Measurements from ENCODE around the gene ACP7.
"Not testable (repeated sequence)": the region's sequence is repeated elsewhere in the genome, so short reads cannot be mapped to it uniquely, and the experiment has no call there.

The ACP7 gene

DNA sequence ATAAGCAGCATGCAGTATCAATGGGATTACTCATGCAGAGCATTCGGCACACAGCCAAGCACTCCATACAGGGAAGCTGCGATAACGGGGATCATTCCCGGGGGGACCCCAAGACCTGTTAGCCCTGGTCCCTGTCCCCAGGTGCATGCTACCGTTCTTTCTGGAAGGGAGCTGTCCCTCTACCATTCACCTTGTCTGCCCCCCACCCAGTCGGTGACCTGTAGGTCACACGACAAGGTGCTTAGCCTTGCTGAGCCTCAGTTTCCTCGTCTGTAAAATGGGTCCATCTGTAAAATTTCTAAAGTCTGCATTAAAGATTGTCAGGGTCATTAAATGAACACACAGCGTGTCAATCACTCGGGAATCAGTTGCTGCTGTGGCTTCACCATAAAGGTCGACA is 6.8 kb upstream of the ACP7 start:
- DNase-seq = no peak

DNA sequence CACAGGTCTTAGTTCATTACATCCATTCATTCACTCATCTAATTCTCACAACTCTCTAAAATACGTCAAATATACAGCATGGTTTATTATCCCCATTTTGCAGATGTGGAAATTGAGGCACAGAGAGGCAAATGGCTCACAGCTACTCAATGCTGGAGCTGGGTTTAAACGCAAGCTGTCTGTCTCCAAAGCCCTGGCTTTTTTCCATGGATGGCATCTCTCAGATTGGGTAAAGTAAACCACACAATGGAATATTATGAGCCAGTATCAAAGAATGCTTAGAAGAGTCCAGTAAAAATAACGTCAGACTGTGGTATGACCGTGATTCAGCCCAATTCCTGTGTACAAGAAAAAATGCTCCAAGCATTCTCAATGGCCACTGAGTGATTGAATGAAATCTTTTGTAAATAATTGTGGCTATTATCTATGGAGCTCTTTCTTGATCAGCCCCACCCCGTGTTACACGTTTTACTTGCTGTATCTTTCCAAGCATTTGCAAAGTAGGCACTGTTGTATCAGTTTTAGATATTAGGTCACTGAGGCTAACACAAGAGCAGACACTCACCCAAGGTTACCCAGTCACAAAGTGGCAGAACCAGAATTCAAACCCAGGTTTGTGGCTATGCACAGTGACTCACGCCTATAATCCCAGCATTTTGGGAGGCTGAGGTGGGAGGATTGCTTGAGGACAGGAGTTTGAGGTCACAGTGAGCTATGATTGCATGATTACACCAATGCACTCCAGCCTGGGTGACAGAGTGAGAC is 5.5 kb upstream of the ACP7 start:
- DNase-seq = peak in 33 of 56 donors; percentile 1 to 90 (median 46)

DNA sequence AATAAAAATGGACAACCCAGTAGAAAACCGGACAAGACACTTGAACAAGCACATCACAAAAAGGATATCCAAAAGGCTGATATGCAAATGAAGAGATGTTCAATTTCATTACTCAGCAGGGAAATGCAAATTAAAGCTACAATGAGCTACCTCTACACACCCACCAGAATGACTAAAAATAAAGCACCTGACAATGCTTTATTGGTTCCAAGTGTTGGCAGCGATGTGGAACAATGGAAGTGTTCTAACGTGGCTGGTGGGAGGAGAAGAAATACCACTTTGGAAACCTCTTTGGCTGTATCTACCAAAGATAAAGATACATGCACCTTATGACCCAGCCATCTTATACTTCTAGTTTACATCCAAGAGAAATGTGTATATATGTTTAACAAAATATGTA is 3.7 kb upstream of the ACP7 start:
- no peak for DNase-seq

DNA sequence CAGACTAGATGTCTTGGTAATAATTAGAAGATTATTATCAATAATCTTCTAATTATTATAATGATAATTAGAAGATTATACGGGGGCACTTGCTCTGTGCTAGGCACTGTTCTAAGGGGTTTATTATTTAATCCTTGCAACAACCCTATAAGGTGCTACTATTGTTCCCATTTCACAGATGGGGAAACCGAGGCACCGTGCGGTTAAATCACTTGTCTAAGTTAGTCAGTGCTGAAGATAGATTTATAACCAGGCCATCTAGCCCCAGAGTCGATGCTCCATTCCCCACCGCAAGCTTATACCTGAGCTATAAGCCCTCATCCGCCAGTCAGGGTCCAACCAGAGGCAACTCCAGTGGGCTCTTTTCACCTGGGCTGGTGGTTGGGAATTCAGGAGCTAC is 2.0 kb upstream of the ACP7 start:
- no peak for DNase-seq

DNA sequence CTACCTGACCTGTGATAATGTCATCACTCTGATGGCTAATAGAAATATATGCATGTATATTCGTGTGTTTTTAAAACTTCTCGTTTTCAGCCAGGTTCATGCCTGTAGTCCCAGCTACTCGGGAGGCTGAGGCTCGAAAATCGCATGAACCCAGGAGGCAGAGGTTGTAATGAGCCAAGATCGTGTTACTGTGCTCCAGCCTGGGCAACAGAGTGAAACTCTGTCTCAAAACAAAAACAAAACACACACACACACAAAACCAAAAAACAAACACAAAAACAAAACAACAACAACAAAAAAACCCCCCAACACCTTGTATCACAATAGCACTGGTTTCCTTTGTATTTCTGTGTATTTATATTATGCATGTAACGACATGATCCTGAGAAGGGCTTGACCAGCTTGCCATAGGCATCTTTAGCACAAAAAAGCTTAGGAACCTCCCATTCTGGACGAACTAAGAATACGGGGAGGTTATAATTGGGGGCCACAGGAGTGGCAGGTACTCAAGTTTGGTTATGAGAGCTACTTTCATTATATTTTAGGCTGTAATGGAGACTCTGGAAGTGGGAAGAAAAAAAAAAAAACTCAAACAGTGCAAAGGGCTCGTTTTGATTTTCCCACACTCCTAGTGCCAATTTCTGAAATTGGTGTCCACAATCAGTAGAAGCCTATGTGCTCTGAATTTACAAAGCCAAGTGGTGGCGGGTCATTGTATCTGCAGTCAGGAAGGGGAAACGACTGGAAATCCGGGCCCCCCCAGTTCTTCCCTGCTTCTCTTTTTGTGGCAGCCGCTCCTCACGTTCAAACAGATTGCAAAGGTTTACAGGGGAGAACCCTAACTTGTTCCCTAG is 1.2 kb upstream of the ACP7 start:
- peak in 21 of 56 donors; percentile 4 to 65 (median 24) for DNase-seq

DNA sequence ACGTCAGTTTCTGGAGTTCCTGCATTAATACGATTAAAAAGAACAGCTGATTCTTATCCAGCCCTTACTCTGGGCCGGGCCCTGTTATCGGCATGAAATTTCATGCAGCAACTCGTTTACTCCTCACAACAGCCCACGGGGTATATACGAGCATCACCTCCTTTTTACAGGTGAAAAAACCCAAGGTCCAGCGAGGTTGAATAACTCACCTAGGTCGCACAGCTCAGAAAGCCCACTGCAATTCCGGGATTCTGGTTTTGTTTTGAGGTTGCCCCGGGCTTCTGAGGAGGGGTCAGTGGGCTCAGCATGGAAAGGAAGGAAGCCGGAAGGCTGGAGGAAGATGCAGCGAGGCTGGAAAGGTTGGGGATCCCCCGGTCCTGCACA is 577 bp upstream of the ACP7 start:
- DNase-seq = peak in 1 of 56 donors; percentile 11

DNA sequence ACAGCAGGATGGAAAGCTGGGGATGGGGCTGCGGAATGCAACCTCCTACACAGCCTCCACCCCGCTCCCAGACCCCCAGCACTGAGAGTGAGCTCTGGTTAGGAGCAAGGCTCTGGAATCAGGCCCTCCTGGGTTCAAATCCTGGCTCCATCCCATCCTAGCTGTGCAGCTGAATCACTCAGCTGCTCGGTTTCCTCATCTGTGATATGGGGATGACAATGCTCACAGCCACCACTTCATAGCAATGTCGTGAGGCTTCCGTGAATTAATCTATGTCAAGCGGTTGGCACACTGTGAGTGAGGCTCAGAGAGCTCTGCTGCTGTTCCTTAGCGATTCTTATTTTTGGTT is 538 bp downstream of the ACP7 start:
- DNase-seq = no peak

DNA sequence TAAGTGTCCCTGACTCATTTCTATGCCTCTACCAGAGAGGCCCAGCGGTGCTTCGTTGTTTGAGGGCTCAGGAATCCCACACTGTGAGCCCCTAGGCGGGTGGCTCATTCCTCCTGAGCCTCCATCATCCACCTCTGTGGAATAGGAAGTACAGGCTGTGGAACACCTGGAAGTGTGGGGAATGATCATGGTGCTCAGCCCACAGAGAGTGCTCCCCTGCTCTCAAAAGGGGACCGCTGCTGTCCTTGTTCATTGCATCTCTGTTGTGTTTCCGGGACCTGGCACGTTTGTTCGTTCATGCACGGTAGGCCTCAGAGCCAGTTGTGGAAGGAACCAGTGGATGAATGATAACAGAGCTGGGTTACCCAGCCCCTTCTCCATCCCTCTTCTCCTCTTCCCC is 1.2 kb downstream of the ACP7 start:
- no peak for DNase-seq

DNA sequence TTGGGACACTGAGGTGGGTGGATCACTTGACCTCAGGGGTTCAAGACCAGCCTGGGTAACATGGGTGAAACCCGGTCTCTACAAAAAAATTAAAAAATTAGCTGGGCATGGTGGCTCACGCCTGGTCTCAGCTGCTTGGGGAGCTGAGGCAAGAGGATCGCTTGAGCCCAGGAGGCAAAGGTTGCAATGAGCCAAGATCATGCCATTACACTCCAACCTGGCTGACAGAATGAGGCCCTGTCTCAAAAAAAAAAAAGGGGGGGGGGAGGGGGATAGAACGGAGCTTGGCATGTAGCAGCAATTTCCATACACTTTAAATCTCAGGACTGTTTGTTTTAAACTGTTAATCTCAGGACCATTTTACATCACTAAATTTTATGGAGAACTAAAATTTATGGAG is 2.2 kb downstream of the ACP7 start:
- no peak for DNase-seq

DNA sequence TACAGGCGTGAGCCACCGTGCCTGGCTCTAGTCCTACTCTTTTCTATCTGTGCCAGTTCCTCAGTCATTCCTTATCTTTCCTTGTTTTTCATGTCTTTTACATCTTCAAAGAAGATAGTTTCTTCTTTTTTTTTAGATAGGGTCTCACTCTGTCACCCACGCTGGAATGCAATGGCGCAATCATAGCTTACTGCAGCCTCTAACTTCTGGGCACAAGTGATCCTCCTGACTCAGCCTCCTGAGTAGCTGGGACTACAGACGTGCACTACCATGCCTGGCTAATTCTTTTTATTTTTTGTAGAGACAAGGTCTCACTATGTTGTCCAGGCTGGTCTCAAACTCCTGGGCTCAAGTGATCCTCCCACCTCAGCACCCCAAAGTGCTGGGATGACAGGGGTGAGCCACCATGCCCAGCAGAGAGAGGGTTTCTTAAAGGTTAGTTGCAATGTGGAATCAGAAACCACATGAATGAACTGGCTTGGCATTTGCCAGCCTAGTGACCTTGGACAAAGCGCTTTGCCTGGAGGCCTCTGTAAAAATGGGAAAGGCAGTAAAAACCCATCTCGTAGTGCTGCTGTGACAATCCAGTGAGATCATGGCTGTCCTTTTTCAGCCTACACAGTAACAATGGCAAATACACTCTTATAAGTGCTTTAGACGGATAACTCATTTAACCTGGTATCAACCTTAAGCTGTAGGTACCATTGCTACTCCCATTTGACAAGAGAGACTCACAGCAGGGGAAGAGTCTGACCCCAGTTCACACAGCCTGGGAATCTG is 3.9 kb downstream of the ACP7 start:
- DNase-seq = no peak

DNA sequence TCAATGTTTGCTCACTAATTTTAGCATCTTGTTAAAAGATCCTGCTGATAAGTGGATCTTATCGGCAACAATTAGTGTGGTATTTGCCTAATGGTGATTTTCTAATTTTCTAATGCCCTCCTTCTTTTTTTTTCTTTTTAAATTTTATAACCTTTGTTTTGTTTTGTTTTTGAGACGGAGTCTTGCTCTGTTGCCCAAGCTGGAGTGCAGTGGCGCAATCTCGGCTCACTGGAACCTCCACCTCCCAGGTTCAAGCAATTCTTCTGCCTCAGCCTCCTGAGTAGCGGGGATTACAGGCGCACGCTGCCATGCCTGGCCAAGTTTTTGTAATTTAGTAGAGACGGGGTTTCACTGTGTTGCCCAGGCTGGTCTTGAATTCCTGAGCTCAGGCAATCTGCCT is 5.8 kb downstream of the ACP7 start:
- DNase-seq = not testable (repeated sequence)

DNA sequence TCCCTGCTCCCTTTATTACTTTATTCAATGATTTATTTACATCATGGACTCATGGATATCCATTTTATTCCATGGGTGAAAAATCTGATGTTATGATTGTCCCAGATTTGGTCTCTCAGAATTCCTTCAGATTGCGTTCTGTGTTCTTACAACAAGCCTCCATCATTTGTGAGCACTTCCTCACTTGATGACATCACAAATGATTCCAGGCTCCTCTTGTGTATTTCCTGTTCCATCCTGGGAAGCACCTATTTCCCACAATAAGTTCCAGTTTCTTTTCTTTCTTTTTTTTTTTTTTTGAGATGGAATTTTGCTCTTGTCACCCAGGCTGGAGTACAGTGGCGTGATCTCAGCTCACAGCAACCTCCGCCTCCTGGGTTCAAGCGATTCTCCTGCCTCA is 6.7 kb downstream of the ACP7 start:
- DNase-seq = no peak

DNA sequence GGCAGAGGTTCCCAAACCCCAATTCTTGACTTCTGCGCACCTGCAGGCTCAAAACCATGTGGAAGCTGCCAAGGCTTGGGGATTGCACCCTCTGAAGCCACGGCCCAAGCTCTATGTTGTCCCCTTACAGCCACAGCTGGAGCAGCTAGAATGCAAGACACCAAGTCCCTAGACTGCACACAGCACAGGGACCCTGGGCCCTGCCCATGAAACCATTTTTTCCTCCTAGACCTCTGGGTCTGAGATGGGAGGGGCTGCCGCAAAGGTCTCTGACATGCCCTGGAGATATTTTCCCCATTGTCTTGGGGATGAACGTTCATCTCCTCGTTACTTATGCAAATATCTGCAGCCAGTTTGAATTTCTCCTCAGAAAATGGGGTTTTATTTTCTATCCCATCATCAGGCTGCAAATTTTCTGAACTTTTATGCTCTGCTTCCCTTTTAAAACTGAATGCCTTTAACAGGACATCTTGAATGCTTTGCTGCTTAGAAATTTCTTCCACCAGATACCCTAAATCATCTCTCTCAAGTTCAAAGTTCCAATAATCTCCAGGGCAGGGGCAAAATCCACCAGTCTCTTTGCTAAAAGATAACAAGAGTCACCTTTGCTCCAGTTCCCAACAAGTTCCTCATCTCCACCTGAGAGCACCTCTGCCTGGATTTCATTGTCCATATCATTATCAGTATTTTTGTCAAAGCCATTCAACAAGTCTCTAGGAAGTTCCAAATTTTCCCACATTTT is 11.8 kb downstream of the ACP7 start:
- not testable (repeated sequence) for DNase-seq

DNA sequence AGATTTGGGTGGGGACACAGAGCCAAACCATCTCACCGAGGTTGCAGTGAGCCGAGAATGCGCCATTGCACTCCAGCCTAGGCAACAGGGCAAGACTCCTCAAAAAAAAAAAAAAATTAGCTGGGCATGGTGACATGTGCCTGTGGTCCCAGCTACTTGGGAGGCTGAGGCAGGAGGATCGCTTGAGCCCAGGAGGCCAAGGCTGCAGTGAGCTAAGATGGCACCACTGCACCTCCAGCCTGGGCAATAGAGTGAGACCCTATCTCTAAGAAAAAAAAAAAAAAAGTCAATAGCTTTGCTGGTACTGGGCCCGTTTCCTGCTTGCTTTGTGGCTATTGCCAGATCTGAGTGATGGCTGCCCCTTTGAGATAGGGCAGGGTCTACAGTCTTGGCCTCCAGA is 13.1 kb downstream of the ACP7 start:
- no peak for DNase-seq

DNA sequence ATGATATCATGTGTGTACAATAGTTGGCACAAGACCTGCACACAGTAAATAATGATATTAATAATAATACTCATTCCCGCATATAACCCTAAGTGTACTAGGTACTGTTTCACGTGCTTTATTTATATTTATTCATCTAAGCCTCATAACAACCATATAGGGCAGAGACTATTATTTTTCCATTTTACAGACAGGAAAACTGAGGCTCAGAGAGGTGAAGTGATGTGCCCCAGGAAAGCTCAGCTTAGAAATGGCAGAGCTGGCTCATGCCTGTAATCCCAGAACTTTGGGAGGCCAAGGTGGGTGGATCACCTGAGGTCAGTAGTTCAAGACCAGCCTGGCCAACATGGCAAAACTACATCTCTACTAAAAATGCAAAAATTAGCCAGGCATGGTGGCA is 13.6 kb downstream of the ACP7 start:
- no peak for DNase-seq

DNA sequence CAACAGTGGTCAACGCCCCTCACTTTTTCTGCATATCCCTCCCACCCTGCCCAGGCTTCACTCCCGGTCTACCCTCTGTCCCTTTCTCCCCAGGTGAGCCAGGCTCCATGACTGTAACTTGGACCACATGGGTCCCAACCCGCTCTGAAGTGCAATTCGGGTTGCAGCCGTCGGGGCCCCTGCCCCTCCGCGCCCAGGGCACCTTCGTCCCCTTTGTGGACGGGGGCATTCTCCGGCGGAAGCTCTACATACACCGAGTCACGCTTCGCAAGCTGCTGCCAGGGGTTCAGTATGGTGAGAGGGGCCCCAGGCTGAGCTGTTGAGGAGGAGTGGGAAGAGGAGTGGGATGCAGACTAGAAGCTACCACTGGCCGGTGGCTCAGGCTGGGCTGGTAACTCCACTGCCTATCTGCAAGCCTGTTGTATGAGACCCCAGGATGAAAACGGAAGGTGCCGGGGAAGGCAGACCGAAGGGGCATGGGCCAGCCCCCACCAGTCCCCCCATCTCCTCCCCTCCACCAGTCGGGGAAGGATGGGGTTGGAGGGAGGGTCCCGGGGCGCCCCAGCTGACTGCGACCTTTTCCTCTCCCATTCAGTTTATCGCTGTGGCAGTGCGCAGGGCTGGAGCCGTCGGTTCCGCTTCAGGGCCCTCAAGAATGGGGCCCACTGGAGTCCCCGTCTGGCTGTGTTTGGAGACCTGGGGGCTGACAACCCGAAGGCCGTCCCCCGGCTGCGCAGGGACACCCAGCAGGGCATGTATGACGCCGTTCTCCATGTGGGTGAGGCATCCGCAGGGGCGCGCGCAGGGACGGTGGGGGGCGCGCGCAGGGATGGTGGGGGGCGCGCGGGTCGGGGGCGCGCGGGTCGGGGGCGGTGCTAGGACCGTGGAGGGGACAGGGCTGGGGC is 14.4 kb downstream of the ACP7 start:
- DNase-seq = no peak

DNA sequence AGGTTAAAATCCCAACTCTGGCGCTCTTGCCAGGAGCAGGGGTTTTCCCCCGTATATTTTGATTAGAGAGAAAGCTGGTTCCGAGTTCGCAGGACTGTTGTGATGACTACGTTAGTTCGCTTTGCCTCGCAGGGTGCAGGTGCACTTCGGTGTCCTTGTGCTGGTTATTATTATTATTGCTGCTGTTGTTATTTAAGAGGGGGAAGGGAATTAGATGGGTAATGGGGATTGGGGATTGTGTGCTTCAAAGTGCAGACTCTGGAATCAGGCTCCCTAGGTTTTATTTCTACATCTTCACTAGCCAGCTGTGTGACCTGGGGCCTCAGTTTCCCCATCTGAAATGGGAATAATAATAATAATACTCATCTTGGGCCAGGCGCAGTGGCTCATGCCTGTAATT is 15.2 kb downstream of the ACP7 start:
- DNase-seq = no peak

DNA sequence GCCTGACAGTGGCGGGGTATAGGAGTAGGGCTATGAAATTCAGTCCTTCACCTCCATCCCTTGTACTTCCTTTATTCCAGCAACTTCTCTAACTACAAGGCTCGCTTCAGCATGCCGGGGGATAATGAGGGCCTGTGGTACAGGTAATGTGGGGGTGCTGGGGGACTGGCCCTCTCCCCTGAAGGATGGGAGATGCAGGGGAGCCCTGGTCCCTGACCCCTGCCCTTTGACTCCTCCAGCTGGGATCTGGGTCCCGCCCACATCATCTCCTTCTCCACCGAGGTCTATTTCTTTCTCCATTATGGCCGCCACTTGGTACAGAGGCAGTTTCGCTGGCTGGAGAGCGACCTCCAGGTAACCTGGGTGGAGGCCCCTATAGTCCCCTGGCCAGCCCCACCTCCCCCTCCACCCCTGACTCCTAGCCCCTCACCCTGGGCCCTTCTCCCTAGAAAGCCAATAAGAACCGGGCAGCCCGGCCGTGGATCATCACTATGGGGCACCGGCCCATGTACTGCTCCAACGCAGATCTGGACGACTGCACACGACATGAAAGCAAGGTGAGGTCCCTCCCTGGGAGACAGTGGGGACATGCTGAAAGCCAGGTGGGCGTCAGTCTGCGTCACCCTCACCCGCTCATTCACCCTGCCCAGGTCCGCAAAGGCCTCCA is 16.5 kb downstream of the ACP7 start:
- no peak for DNase-seq

DNA sequence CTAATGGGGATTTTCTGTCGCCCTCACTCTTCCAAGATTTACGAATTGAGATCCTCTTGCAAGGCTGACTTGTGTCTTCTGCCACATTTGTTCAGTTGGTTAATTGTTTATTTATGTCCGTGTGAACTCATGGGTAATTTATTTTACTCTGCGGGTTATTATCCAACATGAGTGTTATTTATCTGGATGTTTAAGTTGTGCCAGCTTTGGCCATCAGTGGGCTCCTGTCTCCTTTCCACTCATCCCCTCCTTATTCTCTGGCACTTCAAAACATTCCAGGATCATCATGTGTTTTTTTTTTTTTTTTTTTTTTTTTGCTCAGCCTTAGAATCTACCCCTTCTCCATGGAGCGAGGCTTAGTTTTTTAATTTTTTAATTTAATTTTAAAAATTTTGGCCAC is 19.0 kb downstream of the ACP7 start:
- no peak for DNase-seq

DNA sequence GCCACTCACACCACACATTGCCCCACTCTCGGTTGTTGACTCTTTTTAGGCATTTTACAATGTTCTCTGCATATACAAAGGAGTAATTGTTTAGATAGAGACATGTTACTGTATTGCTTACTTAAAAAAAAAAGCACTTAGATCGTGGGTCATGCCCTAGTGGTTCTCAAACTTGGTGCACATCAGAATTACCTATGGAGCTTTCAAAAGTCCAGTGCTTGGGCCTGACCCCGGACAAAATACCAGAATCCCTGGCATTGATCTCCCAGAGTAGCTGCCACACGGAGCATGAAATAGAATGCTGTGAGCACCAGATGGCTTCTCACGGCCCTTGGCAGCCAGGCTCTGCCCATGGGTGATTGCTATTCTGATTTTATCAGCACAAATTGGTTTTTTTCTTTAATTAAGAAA is 20.0 kb downstream of the ACP7 start:
- peak in 11 of 56 donors; percentile 9 to 54 (median 30) for DNase-seq

Measured in amygdala (tissue), 56 donors.